IPS-20b (cell line): ENCODE data around the gene FUZ.

Source experiments
- H3K27ac ChIP-seq: one replicate; pipeline ENCODE4 v1.5.1; 2013; ENCODE audit warnings: low read length
- H3K27me3 ChIP-seq: 2 replicates; pipeline ENCODE4 v1.6.1; 2013; ENCODE audit warnings: mild to moderate bottlenecking, low read length, inconsistent platforms; ENCODE audit not compliant: insufficient read depth
- H3K36me3 ChIP-seq: 2 replicates; pipeline ENCODE4 v1.6.1; 2013; ENCODE audit warnings: low read depth, mild to moderate bottlenecking, inconsistent platforms, low read length, moderate library complexity; ENCODE audit not compliant: insufficient read depth
- H3K4me1 ChIP-seq: 2 replicates; pipeline ENCODE4 v1.6.1; 2013; ENCODE audit warnings: mild to moderate bottlenecking, control low read depth, inconsistent platforms, low read length, moderate library complexity; ENCODE audit not compliant: insufficient read depth
- H3K4me3 ChIP-seq: 2 replicates; pipeline ENCODE4 v1.5.1; 2013; ENCODE audit warnings: mild to moderate bottlenecking, low read length, inconsistent platforms
- H3K9ac ChIP-seq: 2 replicates; pipeline ENCODE4 v1.6.1; 2013; ENCODE audit warnings: low read depth, mild to moderate bottlenecking, inconsistent platforms, low read length, moderate library complexity
- H3K9me3 ChIP-seq: 2 replicates; pipeline ENCODE4 v1.6.1; 2013; ENCODE audit warnings: mild to moderate bottlenecking, low read depth, low read length, inconsistent platforms; ENCODE audit not compliant: insufficient read depth

Gene FUZ

DNA sequence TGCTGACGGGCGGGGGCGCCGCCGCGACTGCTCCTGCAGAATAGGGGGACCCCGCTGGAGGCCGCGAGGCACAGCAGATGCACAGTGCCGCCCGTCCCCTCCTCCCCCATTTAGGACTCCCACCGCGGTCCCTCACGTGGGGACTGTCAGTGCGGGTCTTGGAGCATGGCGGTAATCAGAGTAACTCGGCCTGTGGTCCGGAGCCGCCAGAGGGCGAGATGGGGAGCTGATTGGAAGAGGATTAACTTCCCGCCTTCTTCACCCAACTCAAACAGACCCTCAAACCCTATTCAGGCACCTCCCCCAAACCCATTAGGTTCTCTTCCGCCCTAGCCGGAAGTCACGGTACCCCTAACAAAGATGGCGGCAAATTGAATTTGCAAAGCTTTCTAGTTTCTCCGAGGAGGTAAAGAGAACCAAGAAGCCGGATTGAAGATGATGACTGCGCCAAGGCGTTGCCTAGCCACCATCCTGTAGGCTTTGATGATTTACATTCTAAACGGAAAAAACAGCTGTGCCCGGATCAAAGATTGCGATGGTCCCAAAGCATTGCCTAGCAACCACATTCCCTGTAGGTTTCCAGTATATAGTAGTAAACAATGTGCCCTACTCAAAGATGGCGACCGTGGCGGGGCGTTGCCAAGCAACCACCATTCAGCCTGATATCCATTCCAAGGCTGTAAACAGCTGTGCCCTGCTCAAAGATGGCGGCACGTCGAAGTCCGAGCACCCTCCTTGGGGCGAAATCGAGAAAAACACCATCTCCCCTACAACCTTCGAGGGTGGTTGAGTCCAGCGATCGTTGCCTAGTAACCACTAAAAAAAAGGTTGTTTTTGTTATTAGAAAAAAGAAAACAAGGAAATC is at the start of gene FUZ:
Gene FUZ (minus strand): TSS at position 296 of the 865 bp plus-strand sequence. CDS start 186 bp downstream, at position 110.
- Histone ChIP-seq H3K27ac (peak within 1 kb of the TSS; percentile 93), H3K4me1 (peaks cover 13% of the 10 kb centered on the region), H3K9me3 (no peaks in the 10 kb centered on the region), H3K4me3 (peak within 1 kb of the TSS; percentile 95), H3K27me3 (peaks cover 4% of the 10 kb centered on the region; the same call in 1 of the 2 replicates), H3K9ac (peak within 1 kb of the TSS; percentile 92; the same call in 1 of the 2 replicates), H3K36me3 (no peaks in the 10 kb centered on the region)

- Histone ChIP-seq H3K4me3 (no peak overlapping the region), H3K27me3 (no peaks in the 10 kb centered on the region), H3K36me3 (peaks cover 66% of the 10 kb centered on the region), H3K27ac (no peak overlapping the region), H3K4me1 (peaks cover 5% of the 10 kb centered on the region; the same call in 1 of the 2 replicates), H3K9me3 (no peaks in the 10 kb centered on the region), H3K9ac (no peak overlapping the region)
These were observed 49.5 kb upstream of the FUZ start for GRCh38 chr19:49862391-49863253.

DNA sequence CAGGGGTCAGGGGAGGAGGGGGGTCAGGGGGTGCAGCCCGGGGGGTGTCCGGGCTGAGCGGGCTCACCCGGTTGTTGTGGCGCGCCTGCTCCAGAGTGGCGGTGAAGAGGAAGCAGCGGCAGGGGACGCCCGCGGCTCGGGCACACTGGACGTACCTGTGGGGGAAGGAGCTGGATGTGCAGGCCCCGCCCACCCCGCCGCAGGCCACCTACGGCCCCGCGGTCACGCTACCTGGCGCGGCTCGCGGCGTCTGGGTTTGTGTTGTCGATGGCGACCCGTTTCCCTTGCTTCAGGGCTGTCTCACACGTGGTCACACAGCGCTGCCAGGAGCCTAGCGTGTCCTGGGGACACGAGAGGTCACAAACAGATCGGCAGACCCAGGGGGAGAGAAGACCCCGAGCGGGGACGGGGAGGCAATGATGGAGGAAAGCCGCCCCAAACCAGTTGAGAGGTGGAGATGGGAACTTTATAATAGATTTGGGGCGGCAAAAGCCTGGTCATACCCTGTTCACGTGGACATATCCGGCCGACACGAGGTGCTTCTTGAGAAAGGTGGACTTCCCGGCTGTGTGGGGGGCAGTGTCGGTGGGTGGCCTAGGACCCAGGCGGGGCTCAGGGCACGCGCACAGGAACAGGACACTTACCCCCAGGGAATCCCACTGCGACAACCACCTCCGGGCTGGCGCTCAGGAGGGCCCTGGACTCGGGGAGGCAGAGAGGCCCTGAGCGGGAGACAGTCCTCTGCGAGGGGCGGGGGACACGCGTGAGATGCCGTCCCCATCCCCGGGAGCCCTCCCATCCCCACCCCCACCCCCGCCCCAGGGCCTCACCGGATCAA is 48.7 kb upstream of the FUZ start:
- no peak overlapping the region for H3K27ac ChIP-seq
- H3K4me1 ChIP-seq, result peaks cover 5% of the 10 kb centered on the region; the same call in 1 of the 2 replicates
- H3K4me3 ChIP-seq, result no peak overlapping the region
- no peak overlapping the region for H3K9ac ChIP-seq
- no peaks in the 10 kb centered on the region for H3K9me3 ChIP-seq
- peaks cover 74% of the 10 kb centered on the region for H3K36me3 ChIP-seq
- no peaks in the 10 kb centered on the region for H3K27me3 ChIP-seq

GRCh38 chr19:49861107-49861506 is 48.0 kb upstream of the FUZ start:
- Histone ChIP-seq H3K27me3 (no peaks in the 10 kb centered on the region), H3K9ac (no peak overlapping the region), H3K4me1 (peaks cover 2% of the 10 kb centered on the region; the same call in 1 of the 2 replicates), H3K9me3 (no peaks in the 10 kb centered on the region), H3K36me3 (peaks cover 81% of the 10 kb centered on the region), H3K27ac (no peak overlapping the region), H3K4me3 (no peak overlapping the region)

GRCh38 chr19:49860336-49861102 is 47.4 kb upstream of the FUZ start:
- Histone ChIP-seq H3K9me3 (no peaks in the 10 kb centered on the region), H3K4me3 (no peak overlapping the region), H3K27me3 (no peaks in the 10 kb centered on the region), H3K27ac (no peak overlapping the region), H3K36me3 (peaks cover 86% of the 10 kb centered on the region), H3K9ac (no peak overlapping the region), H3K4me1 (no peaks in the 10 kb centered on the region; the same call in 1 of the 2 replicates)

GRCh38 chr19:49859682-49860335 is 46.7 kb upstream of the FUZ start:
- Histone ChIP-seq H3K27ac (no peak overlapping the region), H3K9me3 (no peaks in the 10 kb centered on the region), H3K36me3 (peaks cover 90% of the 10 kb centered on the region), H3K9ac (no peak overlapping the region), H3K4me1 (no peaks in the 10 kb centered on the region), H3K4me3 (no peak overlapping the region), H3K27me3 (no peaks in the 10 kb centered on the region)

GRCh38 chr19:49858088-49858985 is 45.2 kb upstream of the FUZ start:
- Histone ChIP-seq H3K36me3 (peaks cover 80% of the 10 kb centered on the region), H3K4me3 (no peak overlapping the region), H3K9ac (no peak overlapping the region), H3K9me3 (no peaks in the 10 kb centered on the region), H3K27me3 (no peaks in the 10 kb centered on the region), H3K27ac (no peak overlapping the region), H3K4me1 (no peaks in the 10 kb centered on the region)

DNA sequence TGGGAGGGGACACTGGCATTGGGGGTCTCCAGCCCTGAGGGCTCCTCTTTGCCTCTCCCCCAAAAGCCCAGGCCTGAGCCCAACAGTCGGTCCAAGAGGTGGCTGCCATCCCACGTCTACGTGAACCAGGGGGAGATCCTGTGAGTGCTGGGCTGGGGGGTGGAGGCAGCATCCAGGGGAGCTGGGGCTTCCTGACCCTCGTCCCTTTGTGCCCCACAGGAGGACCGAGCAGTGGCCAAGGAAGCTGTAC is 44.7 kb upstream of the FUZ start:
- H3K9ac ChIP-seq, result no peak overlapping the region
- H3K9me3 ChIP-seq, result no peaks in the 10 kb centered on the region
- H3K27me3 ChIP-seq, result no peaks in the 10 kb centered on the region
- peaks cover under 1% of the 10 kb centered on the region; the same call in 1 of the 2 replicates for H3K4me1 ChIP-seq
- H3K27ac ChIP-seq, result no peak overlapping the region
- H3K4me3 ChIP-seq, result no peak overlapping the region
- peaks cover 78% of the 10 kb centered on the region for H3K36me3 ChIP-seq

DNA sequence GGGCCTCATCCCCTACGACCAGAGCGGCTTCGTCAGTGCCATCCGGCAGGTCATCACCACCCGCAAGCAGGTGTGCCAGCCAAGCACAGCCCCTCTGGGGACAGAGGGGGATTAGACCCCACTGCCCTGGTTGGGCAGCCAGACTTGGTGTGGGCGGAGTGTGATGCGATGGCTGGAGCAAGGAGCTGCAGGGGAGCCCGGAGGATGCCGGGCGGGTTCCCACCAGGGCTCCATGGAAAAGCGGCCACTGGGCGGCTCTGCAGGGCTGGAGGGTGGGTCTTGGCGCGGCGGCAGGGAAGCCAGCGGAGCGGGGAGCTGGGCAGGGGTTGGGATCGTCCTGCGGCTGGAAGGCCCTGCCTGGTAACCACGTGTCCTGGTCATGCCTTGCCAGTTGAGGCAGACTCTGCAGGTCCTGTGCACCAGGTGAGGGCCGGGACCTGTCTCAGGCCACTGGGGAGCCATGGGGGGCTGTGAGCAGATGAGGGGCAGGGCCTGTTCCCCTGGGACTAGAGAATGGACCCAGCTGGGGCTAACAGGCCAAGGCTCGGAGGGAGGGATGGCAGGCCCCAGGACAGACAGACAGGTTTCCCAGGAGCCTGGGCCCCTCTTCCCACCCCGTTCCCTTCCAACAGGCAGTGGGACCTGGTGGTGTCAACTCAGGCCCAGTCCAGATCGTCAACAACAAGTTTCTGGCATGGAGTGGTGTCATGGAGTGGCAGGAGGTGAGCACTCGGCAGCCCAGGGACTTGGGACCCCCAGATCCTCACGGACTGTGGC is 44.2 kb upstream of the FUZ start:
- Histone ChIP-seq H3K36me3 (peaks cover 83% of the 10 kb centered on the region), H3K27me3 (no peaks in the 10 kb centered on the region), H3K4me3 (no peak overlapping the region), H3K9me3 (no peaks in the 10 kb centered on the region), H3K4me1 (peaks cover 6% of the 10 kb centered on the region; the same call in 1 of the 2 replicates), H3K9ac (no peak overlapping the region), H3K27ac (no peak overlapping the region)
